ENCODE measurements around the gene MTHFSD. TPM values are rescaled to one million over a fixed set of nuclear protein-coding genes. Genes with fewer than 3 reads are reported as not detected.

The MTHFSD gene
- total and polyA plus RNA-seq, 11 donors: 3.9 to 17.0 (median 11.4) TPM

DNA sequence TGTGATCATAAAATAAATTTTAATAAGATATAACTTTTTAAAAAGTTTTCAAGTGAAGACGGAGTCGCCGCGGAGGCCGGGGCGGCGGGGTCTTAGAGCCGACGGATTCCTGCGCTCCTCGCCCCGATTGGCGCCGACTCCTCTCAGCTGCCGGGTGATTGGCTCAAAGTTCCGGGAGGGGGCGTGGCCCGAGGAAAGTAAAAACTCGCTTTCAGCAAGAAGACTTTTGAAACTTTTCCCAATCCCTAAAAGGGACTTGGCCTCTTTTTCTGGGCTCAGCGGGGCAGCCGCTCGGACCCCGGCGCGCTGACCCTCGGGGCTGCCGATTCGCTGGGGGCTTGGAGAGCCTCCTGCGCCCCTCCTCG is 11.5 kb upstream of the MTHFSD start, which contains the start of gene FOXC2:
Gene FOXC2 (plus strand): TSS at position 229 of the 365 bp plus-strand sequence. CDS start 507 bp downstream, outside the sequence.
- Histone ChIP-seq H3K36me3 (no peaks in the 10 kb centered on the region), H3K4me3 (peak within 1 kb of the TSS; percentile 30 to 83 (median 58)), H3K9me3 (no peaks in the 10 kb centered on the region), H3K27ac (peak within 1 kb of the TSS; percentile 63 to 89 (median 74)), H3K27me3 (peaks cover 20 to 86% (median 62%) of the 10 kb centered on the region in 9 donors), H3K4me1 (peaks cover 0 to 27% (median 12%) of the 10 kb centered on the region in 12 donors)
- DNase-seq (peak; percentile 88 to 92 (median 90)), ATAC-seq (peak; percentile 39 to 74 (median 68))
- intact Hi-C loops (cut with DNase I): loop anchor here in 5 of 10 donors (5.0 to 10.0 kb wide), 5 partner anchors 51 to 828 kb away; partner anchors contain the start of gene MAP1LC3B (in 1 of the 5)
- TF ChIP-seq POLR2A (IDR thresholded peaks at IDR 0.05): peak in 1 of 2 donors; percentile 75
- TF ChIP-seq, protein P1, sequence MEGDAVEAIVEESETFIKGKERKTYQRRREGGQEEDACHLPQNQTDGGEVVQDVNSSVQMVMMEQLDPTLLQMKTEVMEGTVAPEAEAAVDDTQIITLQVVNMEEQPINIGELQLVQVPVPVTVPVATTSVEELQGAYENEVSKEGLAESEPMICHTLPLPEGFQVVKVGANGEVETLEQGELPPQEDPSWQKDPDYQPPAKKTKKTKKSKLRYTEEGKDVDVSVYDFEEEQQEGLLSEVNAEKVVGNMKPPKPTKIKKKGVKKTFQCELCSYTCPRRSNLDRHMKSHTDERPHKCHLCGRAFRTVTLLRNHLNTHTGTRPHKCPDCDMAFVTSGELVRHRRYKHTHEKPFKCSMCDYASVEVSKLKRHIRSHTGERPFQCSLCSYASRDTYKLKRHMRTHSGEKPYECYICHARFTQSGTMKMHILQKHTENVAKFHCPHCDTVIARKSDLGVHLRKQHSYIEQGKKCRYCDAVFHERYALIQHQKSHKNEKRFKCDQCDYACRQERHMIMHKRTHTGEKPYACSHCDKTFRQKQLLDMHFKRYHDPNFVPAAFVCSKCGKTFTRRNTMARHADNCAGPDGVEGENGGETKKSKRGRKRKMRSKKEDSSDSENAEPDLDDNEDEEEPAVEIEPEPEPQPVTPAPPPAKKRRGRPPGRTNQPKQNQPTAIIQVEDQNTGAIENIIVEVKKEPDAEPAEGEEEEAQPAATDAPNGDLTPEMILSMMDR (IDR thresholded peaks at IDR 0.05): no peak
- 1 to 3% (median 1%) methylated on average over 20 to 30 of the region's 30 CpGs for WGBS, 4 donors

DNA sequence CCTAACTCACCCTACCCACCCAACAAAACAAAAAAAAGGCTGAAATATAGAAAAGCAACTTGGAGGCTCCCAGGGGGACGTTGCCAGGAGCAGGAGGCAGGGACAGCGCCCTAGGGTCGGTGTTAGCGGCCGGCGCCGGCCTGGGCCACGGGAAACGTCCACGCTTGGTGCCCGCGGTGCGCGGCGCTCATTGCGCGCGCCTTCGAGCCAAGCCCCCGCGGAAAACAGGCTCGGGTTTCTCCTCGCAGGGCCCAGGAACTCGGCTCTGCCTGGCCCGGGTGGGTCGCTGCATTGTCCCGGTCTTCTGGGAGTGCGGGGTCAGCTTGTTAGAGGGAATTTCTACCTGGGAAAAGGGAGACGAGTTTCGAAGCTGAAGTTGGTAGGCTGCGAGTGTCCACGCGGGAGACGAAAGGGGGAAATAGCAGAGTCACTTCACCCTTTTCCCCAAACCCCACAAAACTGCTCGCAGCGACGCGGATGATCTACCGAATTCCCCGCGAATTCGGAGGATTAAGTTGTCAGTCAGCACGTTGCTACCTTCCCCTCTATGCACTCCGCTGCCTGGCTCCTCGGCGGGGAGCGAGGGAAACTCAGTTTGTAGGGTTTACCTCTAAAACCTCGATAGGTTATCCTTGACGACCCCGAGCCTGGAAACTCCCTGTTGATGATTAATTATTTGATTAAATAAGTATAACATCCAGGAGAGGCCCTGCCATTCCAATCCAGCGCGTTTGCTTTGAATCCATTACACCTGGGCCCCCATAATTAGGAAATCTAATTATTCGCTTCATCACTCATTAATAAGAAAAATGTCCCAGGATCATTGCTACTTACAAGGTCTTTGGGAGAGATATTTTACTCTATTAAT is 10.8 kb upstream of the MTHFSD start:
- H3K9me3 ChIP-seq: no peaks in the 10 kb centered on the region
- TF ChIP-seq, protein P1 (IDR thresholded peaks at IDR 0.05): no peak
- TF ChIP-seq POLR2A (IDR thresholded peaks at IDR 0.05): no peak
- peak overlapping the region in 6 of 12 donors; percentile 13 to 86 (median 60) for H3K27ac ChIP-seq
- H3K36me3 ChIP-seq: no peaks in the 10 kb centered on the region
- peaks cover 18 to 84% (median 57%) of the 10 kb centered on the region in 9 donors for H3K27me3 ChIP-seq
- no peak for ATAC-seq
- DNase-seq: no peak
- H3K4me1 ChIP-seq: peaks cover 0 to 25% (median 9%) of the 10 kb centered on the region in 12 donors
- H3K4me3 ChIP-seq: peak overlapping the region in 11 of 12 donors; percentile 2 to 83 (median 58)
- intact Hi-C loops (cut with DNase I): loop anchor here in 9 of 10 donors (2.0 to 10.0 kb wide), 7 partner anchors 51 to 829 kb away; partner anchors contain the start of gene MAP1LC3B (in 1 of the 9)
- WGBS, 4 donors: 9 to 25% (median 15%) methylated on average over 52 to 53 of the region's 53 CpGs

DNA sequence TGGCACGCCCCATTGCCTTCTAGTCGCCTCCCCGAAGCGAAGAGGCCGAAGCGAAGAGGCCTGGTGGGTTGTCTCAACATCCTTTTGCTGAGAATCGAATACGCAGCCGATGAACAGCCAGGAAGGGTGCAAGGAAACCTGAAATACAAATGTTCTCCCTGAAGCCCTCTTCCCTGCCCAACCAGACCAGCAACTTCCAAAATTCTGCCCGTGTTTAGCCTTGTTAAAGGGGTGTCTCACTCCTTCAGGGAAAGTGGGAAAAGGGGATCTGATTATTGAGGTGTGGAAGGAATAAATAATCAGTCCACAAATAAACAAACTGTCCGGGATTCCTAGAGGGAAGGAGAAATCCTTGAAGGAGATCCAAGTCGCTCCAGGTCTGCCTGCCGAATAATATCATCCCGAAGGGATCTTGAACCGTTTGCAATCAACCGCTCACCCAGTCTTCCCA is 10.2 kb upstream of the MTHFSD start:
- DNase-seq: no peak
- Histone ChIP-seq H3K27me3 (peaks cover 18 to 79% (median 52%) of the 10 kb centered on the region in 9 donors), H3K4me3 (peak overlapping the region in 8 of 12 donors; percentile 56 to 83 (median 62)), H3K9me3 (no peaks in the 10 kb centered on the region), H3K4me1 (peaks cover 0 to 25% (median 9%) of the 10 kb centered on the region in 12 donors), H3K36me3 (no peaks in the 10 kb centered on the region), H3K27ac (peak overlapping the region in 1 of 12 donors; percentile 58)
- no peak for ATAC-seq
- TF ChIP-seq POLR2A (IDR thresholded peaks at IDR 0.05): no peak
- TF ChIP-seq, protein P1 (IDR thresholded peaks at IDR 0.05): no peak
- 35 to 51% (median 44%) methylated on average over 16 of the region's 16 CpGs for WGBS, 4 donors
- intact Hi-C loops (cut with DNase I): loop anchor here in 9 of 10 donors (2.0 to 10.0 kb wide), 7 partner anchors 52 to 830 kb away; partner anchors contain the start of gene MAP1LC3B (in 1 of the 9)
